Measurements from ENCODE around the gene ATG2A. TPM values are rescaled to one million over a fixed set of nuclear protein-coding genes. Genes with fewer than 3 reads are reported as not detected.

The ATG2A gene
- total RNA-seq, 1 donor from 2014 or later, result 22.4 TPM

DNA sequence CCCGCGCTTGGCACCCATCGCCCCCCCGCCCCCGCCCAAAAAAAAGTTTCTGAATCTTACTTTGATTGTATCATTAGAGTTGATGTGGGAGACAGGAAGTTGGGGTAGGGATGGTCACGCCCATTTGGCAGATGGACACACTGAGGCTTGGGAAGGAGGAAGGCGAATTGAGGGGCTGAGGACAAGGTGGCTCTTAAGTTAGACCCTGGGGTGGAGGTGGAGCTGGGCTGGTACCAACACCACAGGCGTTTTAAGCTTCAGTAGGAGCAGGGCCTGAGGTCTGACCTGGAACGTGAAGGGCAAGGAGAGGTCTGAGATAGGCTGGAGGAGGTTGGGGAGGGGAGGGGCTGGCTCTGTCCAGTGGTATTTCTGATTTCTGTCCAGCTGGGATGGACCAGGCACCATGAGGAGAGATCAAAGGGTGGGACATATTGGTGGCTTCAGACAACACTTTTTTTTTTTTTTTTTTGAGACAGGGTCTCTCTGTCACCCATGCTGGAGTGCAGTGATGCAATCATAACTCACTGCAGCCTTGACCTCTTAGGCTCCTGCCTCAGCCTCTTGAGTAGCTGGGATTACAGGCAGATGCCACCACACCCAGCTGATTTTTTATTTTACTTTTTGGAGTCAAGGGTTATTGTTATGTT, 71.8 kb downstream of the ATG2A start:
- peaks cover 6% of the 10 kb centered on the region for H3K4me1 Mint-ChIP-seq (ENCODE audit: unreplicated experiment)
- no peak overlapping the region for H3K27ac Mint-ChIP-seq (ENCODE audit: unreplicated experiment)
- H3K4me3 Mint-ChIP-seq (ENCODE audit: unreplicated experiment), result peak overlapping the region; percentile 72
- no peaks in the 10 kb centered on the region for H3K36me3 Mint-ChIP-seq (ENCODE audit: low read depth, unreplicated experiment)
- DNase-seq (ENCODE audit: low spot score), result no peak
- H3K27me3 Mint-ChIP-seq (ENCODE audit: unreplicated experiment), result peaks cover 11% of the 10 kb centered on the region
- no peaks in the 10 kb centered on the region for H3K9me3 Mint-ChIP-seq (ENCODE audit: unreplicated experiment)
- TF ChIP-seq, protein P1, sequence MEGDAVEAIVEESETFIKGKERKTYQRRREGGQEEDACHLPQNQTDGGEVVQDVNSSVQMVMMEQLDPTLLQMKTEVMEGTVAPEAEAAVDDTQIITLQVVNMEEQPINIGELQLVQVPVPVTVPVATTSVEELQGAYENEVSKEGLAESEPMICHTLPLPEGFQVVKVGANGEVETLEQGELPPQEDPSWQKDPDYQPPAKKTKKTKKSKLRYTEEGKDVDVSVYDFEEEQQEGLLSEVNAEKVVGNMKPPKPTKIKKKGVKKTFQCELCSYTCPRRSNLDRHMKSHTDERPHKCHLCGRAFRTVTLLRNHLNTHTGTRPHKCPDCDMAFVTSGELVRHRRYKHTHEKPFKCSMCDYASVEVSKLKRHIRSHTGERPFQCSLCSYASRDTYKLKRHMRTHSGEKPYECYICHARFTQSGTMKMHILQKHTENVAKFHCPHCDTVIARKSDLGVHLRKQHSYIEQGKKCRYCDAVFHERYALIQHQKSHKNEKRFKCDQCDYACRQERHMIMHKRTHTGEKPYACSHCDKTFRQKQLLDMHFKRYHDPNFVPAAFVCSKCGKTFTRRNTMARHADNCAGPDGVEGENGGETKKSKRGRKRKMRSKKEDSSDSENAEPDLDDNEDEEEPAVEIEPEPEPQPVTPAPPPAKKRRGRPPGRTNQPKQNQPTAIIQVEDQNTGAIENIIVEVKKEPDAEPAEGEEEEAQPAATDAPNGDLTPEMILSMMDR (IDR thresholded peaks at IDR 0.05; ENCODE audit: unreplicated experiment), result no peak

Small RNA genes within 50 kb of the gene (microRNA-seq; reads per million reads assigned to microRNA genes)
- 0.21 reads per million for gene MIR6749 (ENCODE audit: unreplicated experiment)
- 1.6 reads per million, percentile 24 among the genes with 10 or more reads in this experiment for gene MIR6750 (ENCODE audit: unreplicated experiment)

Other genes with a start within 250 kb of the ATG2A start
- gene NRXN2, start 194.0 kb downstream of the ATG2A start, total RNA-seq (ENCODE audit: unreplicated experiment), result 11.5 TPM
- gene RASGRP2, start 173.1 kb downstream of the ATG2A start, total RNA-seq (ENCODE audit: unreplicated experiment), result 139 TPM
- gene PYGM, start 157.2 kb downstream of the ATG2A start, total RNA-seq (ENCODE audit: unreplicated experiment), result 0.26 TPM
- gene SF1, start 138.7 kb downstream of the ATG2A start, total RNA-seq (ENCODE audit: unreplicated experiment), result 322 TPM
- 202 TPM for gene MAP4K2, start 114.0 kb downstream of the ATG2A start, total RNA-seq (ENCODE audit: unreplicated experiment)
- 56.3 TPM for gene MEN1, start 106.7 kb downstream of the ATG2A start, total RNA-seq (ENCODE audit: unreplicated experiment)
- 4.1 TPM for gene CDC42BPG, start 72.6 kb downstream of the ATG2A start, total RNA-seq (ENCODE audit: unreplicated experiment)
- 84.0 TPM for gene EHD1, start 38.6 kb downstream of the ATG2A start, total RNA-seq (ENCODE audit: unreplicated experiment)
- 13.3 TPM for gene PPP2R5B, start 7.5 kb upstream of the ATG2A start, total RNA-seq (ENCODE audit: unreplicated experiment)
- not detected for gene GPHA2, start 18.7 kb upstream of the ATG2A start, total RNA-seq (ENCODE audit: unreplicated experiment)
- not detected for gene MAJIN, start 54.9 kb upstream of the ATG2A start, total RNA-seq (ENCODE audit: unreplicated experiment)
- gene BATF2, start 79.8 kb upstream of the ATG2A start, total RNA-seq (ENCODE audit: unreplicated experiment), result not detected
- 66.4 TPM for gene ARL2, start 97.0 kb upstream of the ATG2A start, total RNA-seq (ENCODE audit: unreplicated experiment)
- 19.4 TPM for gene SNX15, start 110.2 kb upstream of the ATG2A start, total RNA-seq (ENCODE audit: unreplicated experiment)
- 4.8 TPM for gene SAC3D1, start 124.0 kb upstream of the ATG2A start, total RNA-seq (ENCODE audit: unreplicated experiment)
- gene NAALADL1, start 141.3 kb upstream of the ATG2A start, total RNA-seq (ENCODE audit: unreplicated experiment), result not detected
- 14.8 TPM for gene CDCA5, start 166.8 kb upstream of the ATG2A start, total RNA-seq (ENCODE audit: unreplicated experiment)
- gene ZFPL1, start 167.0 kb upstream of the ATG2A start, total RNA-seq (ENCODE audit: unreplicated experiment), result 25.9 TPM
- gene VPS51, start 179.0 kb upstream of the ATG2A start, total RNA-seq (ENCODE audit: unreplicated experiment), result 161 TPM
- 35.6 TPM for gene TM7SF2, start 194.7 kb upstream of the ATG2A start, total RNA-seq (ENCODE audit: unreplicated experiment)
- 6.0 TPM for gene ZNHIT2, start 200.5 kb upstream of the ATG2A start, total RNA-seq (ENCODE audit: unreplicated experiment)
- 998 TPM for gene FAU, start 204.9 kb upstream of the ATG2A start, total RNA-seq (ENCODE audit: unreplicated experiment)
- gene MRPL49, start 205.1 kb upstream of the ATG2A start, total RNA-seq (ENCODE audit: unreplicated experiment), result 40.2 TPM
- gene SYVN1, start 217.3 kb upstream of the ATG2A start, total RNA-seq (ENCODE audit: unreplicated experiment), result 32.2 TPM

Data from endothelial cell (in vitro differentiated cells).